ENCODE data around the gene SARDH.
"Not testable (repeated sequence)": the region's sequence is repeated elsewhere in the genome, so short reads cannot be mapped to it uniquely, and the experiment has no call there.

Gene SARDH

GRCh38 chr9:133627341-133627740 lies 110.8 kb downstream of the SARDH start:
- DNase-seq (ENCODE audit: low read depth) = no peak
- H3K4me3 ChIP-seq (ENCODE audit: low read depth, low read length) = no peak overlapping the region

GRCh38 chr9:133626008-133626407 lies 112.1 kb downstream of the SARDH start:
- not testable (repeated sequence) for H3K4me3 ChIP-seq (ENCODE audit: low read depth, low read length); DNase-seq (ENCODE audit: low read depth)

- no peak overlapping the region for H3K4me3 ChIP-seq (ENCODE audit: low read depth, low read length)
- no peak for DNase-seq (ENCODE audit: low read depth)
Measured at GRCh38 chr9:133622555-133622954, 115.6 kb downstream of the SARDH start.

- H3K4me3 ChIP-seq (ENCODE audit: low read depth, low read length) = no peak overlapping the region
- no peak for DNase-seq (ENCODE audit: low read depth)
Measured at GRCh38 chr9:133621725-133622267, 116.4 kb downstream of the SARDH start.

GRCh38 chr9:133619791-133620190 lies 118.4 kb downstream of the SARDH start:
- no peak for DNase-seq (ENCODE audit: low read depth)
- no peak overlapping the region for H3K4me3 ChIP-seq (ENCODE audit: low read depth, low read length)

- no peak overlapping the region for H3K4me3 ChIP-seq (ENCODE audit: low read depth, low read length)
- no peak for DNase-seq (ENCODE audit: low read depth)
Measured at GRCh38 chr9:133618726-133619125, 119.4 kb downstream of the SARDH start.

- H3K4me3 ChIP-seq (ENCODE audit: low read depth, low read length) = no peak overlapping the region
- no peak for DNase-seq (ENCODE audit: low read depth)
Measured at GRCh38 chr9:133616643-133617405, 121.3 kb downstream of the SARDH start.

- no peak for DNase-seq (ENCODE audit: low read depth)
Measured at GRCh38 chr9:133615606-133616188, 122.5 kb downstream of the SARDH start.

GRCh38 chr9:133615186-133615585 lies 123.0 kb downstream of the SARDH start:
- DNase-seq (ENCODE audit: low read depth) = no peak
- no peak overlapping the region for H3K4me3 ChIP-seq (ENCODE audit: low read depth, low read length)

More at GRCh38 chr9:133615606-133616188, 122.5 kb downstream of the SARDH start:
- no peak overlapping the region for H3K4me3 ChIP-seq (ENCODE audit: low read depth, low read length)

GRCh38 chr9:133614678-133615077 lies 123.5 kb downstream of the SARDH start:
- H3K4me3 ChIP-seq (ENCODE audit: low read depth, low read length) = no peak overlapping the region
- DNase-seq (ENCODE audit: low read depth) = no peak

- no peak for DNase-seq (ENCODE audit: low read depth)
- no peak overlapping the region for H3K4me3 ChIP-seq (ENCODE audit: low read depth, low read length)
Measured at GRCh38 chr9:133614056-133614455, 124.1 kb downstream of the SARDH start.
